Activated T-cell treated with anti-CD3 and anti-CD28 coated beads, Interleukin-2, amount 50 U/mL, for 24 hours (primary cell): ENCODE measurements around the gene COX5A.
A peak's percentile ranks its signal among the peaks of the same experiment; 100 is the strongest.
"Not testable (repeated sequence)": the region's sequence is repeated elsewhere in the genome, so short reads cannot be mapped to it uniquely, and the experiment has no call there.

Source experiments
- DNase-seq: peaks from one replicate; pipeline ENCODE4 v3.0.0-alpha.2; 2020
- H3K27ac Mint-ChIP-seq: 2 replicates; pipeline ENCODE4 v1.8.0; 2020; ENCODE audit warnings: mild to moderate bottlenecking, mixed read lengths
- H3K27me3 Mint-ChIP-seq: 2 replicates; pipeline ENCODE4 v1.8.0; 2020; ENCODE audit warnings: mixed read lengths
- H3K36me3 Mint-ChIP-seq: 2 replicates; pipeline ENCODE4 v1.8.0; 2020; ENCODE audit warnings: low read depth, mixed read lengths
- H3K4me1 Mint-ChIP-seq: 2 replicates; pipeline ENCODE4 v1.8.0; 2020; ENCODE audit warnings: low read depth, mixed read lengths
- H3K4me3 Mint-ChIP-seq: 2 replicates; pipeline ENCODE4 v1.8.0; 2020; ENCODE audit warnings: mild to moderate bottlenecking, moderate library complexity, mixed read lengths
- H3K9me3 Mint-ChIP-seq: 2 replicates; pipeline ENCODE4 v1.8.0; 2020; ENCODE audit warnings: mixed read lengths

COX5A gene

DNA sequence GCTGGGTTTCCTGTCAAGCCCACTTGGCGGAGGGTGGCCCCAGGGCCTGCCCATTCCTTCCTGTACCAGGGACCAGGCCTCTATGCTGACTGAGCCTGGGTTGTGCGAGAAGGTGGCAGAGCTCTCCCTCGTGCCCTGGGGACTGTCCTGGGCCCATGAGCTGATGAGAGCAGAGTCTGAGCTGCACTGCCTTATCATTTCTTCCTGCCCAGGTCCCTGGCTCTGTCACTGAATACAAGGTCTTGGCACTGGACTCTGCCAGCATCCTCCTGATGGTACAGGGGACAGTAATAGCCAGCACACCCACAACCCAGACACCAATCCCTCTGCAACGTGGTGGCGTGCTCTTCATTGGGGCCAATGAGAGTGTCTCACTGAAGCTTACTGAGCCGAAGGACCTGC lies 40.6 kb downstream of the COX5A start:
- no peak overlapping the region for H3K4me3 Mint-ChIP-seq
- H3K9me3 Mint-ChIP-seq: no peaks in the 10 kb centered on the region
- peaks cover 27% of the 10 kb centered on the region for H3K4me1 Mint-ChIP-seq
- H3K27ac Mint-ChIP-seq: peak overlapping the region; percentile 75
- H3K36me3 Mint-ChIP-seq: peaks cover 82% of the 10 kb centered on the region
- DNase-seq: no peak
- no peaks in the 10 kb centered on the region for H3K27me3 Mint-ChIP-seq

DNA sequence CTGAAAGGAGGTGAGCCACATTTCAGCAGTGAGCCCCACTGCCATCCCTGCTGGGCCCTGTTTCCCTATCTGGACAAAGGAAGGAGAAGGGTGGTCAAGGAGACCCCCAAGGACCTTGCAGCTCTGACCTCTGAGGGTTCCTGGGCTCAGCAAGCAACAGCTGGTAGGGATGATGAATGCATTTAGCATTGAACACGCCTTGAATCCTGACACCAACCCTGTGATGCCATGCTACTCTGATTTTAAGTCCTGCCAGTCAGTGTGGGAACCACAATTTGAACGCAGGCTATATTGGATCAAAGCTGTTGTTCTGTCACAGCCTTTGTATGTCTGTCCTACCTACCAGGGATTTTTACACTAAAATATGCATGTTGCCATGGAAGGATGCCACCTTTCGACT lies 41.6 kb downstream of the COX5A start:
- no peaks in the 10 kb centered on the region for H3K27me3 Mint-ChIP-seq
- peaks cover 30% of the 10 kb centered on the region for H3K4me1 Mint-ChIP-seq
- no peak overlapping the region for H3K4me3 Mint-ChIP-seq
- H3K36me3 Mint-ChIP-seq: peaks cover 84% of the 10 kb centered on the region
- no peak overlapping the region for H3K27ac Mint-ChIP-seq
- H3K9me3 Mint-ChIP-seq: no peaks in the 10 kb centered on the region
- DNase-seq: no peak

- DNase-seq: no peak
- peak overlapping the region; percentile 33 for H3K27ac Mint-ChIP-seq
- H3K9me3 Mint-ChIP-seq: no peaks in the 10 kb centered on the region
- H3K4me1 Mint-ChIP-seq: peaks cover 35% of the 10 kb centered on the region
- peaks cover 84% of the 10 kb centered on the region for H3K36me3 Mint-ChIP-seq
- H3K4me3 Mint-ChIP-seq: no peak overlapping the region
- H3K27me3 Mint-ChIP-seq: no peaks in the 10 kb centered on the region
Observed at GRCh38 chr15:74895830-74896229, 42.0 kb downstream of the COX5A start.

DNA sequence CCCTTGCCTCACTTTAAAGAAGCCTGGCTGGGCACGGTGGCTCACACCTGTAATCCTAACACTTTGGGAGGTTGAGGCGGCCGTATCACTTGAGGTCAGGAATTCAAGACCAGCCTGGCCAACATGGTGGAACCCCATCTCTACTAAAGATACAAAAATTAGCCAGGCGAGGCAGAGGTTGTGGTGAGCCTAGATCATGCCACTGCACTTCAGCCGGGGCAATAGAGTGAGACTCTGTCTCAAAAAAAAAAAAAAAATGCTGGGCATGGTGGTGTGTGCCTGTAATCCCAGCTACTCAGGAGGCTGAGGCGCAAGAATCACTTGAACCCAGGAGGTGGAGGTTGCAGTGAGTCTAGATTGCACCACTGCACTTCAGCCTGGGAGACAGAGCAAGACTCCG lies 43.5 kb downstream of the COX5A start:
- not testable (repeated sequence) for DNase-seq, H3K27me3 Mint-ChIP-seq, H3K27ac Mint-ChIP-seq, H3K9me3 Mint-ChIP-seq, H3K4me3 Mint-ChIP-seq
- Mint-ChIP-seq H3K4me1 (peaks cover 39% of the 10 kb centered on the region), H3K36me3 (peaks cover 79% of the 10 kb centered on the region)

GRCh38 chr15:74893627-74894026 lies 44.2 kb downstream of the COX5A start:
- DNase-seq: no peak
- Mint-ChIP-seq H3K4me1 (peaks cover 47% of the 10 kb centered on the region), H3K9me3 (no peaks in the 10 kb centered on the region), H3K27me3 (no peaks in the 10 kb centered on the region), H3K4me3 (peak overlapping the region; percentile 11), H3K27ac (peak overlapping the region; percentile 97), H3K36me3 (peaks cover 72% of the 10 kb centered on the region)

DNA sequence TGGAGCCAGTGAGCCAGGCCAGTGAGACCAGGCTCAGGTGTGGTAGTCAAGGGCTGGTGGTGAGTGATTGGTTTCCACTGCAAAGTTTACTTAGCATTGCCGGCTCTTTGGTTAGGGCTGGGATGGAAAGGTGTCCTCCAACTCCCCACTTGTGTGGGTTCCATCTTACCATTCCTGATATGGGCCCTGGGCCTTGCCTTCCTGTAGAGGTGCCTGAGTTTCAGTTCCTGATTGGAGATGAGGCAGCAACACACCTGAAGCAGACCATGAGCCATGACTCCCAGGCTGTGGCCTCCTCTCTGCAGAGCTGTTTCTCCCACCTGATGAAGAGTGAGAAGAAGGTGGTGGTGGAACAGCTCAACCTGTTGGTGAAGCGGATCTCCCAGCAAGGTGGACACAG lies 44.9 kb downstream of the COX5A start:
- H3K9me3 Mint-ChIP-seq: no peaks in the 10 kb centered on the region
- peaks cover 48% of the 10 kb centered on the region for H3K4me1 Mint-ChIP-seq
- H3K36me3 Mint-ChIP-seq: peaks cover 65% of the 10 kb centered on the region
- H3K27ac Mint-ChIP-seq: peak overlapping the region; percentile 97
- H3K4me3 Mint-ChIP-seq: no peak overlapping the region
- H3K27me3 Mint-ChIP-seq: no peaks in the 10 kb centered on the region
- DNase-seq: no peak

- Mint-ChIP-seq H3K27ac (peak overlapping the region; percentile 97), H3K4me3 (no peak overlapping the region), H3K9me3 (no peaks in the 10 kb centered on the region), H3K4me1 (peaks cover 48% of the 10 kb centered on the region), H3K27me3 (no peaks in the 10 kb centered on the region), H3K36me3 (peaks cover 59% of the 10 kb centered on the region)
- DNase-seq: no peak
Observed at GRCh38 chr15:74892313-74892712, 45.6 kb downstream of the COX5A start.

- H3K4me3 Mint-ChIP-seq: peak overlapping the region; percentile 93
- no peaks in the 10 kb centered on the region for H3K27me3 Mint-ChIP-seq
- DNase-seq: no peak
- H3K36me3 Mint-ChIP-seq: peaks cover 53% of the 10 kb centered on the region
- H3K4me1 Mint-ChIP-seq: peaks cover 48% of the 10 kb centered on the region
- H3K9me3 Mint-ChIP-seq: no peaks in the 10 kb centered on the region
- H3K27ac Mint-ChIP-seq: peak overlapping the region; percentile 97
Observed at GRCh38 chr15:74891469-74891868, 46.4 kb downstream of the COX5A start.

DNA sequence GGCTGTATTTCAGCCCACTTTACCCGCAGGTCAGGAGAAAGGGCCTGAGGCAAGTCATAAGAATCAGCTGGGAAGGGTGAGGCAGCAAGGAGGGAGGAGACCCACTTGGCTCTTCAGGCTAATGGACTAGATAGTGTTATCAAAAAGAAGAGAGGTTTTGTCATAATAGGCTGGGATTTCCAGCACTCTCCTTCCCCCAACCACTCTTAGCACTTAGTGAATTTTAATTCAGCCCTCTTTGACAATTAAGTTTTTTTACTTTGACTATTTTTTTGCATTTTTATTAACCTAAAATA lies 47.3 kb downstream of the COX5A start:
- Mint-ChIP-seq H3K9me3 (no peaks in the 10 kb centered on the region), H3K36me3 (peaks cover 44% of the 10 kb centered on the region), H3K4me3 (peak overlapping the region; percentile 93), H3K27me3 (no peaks in the 10 kb centered on the region), H3K4me1 (peaks cover 48% of the 10 kb centered on the region), H3K27ac (peak overlapping the region; percentile 97)
- DNase-seq: no peak

GRCh38 chr15:74889883-74890664 lies 47.8 kb downstream of the COX5A start, which contains the start of gene MPI:
MPI (plus strand) TSS chr15:74890042; CDS start chr15:74890074, 32 bp downstream.
- H3K36me3 Mint-ChIP-seq: peaks cover 40% of the 10 kb centered on the region
- H3K27ac Mint-ChIP-seq: peak within 1 kb of the TSS; percentile 97
- no peaks in the 10 kb centered on the region for H3K27me3 Mint-ChIP-seq
- no peaks in the 10 kb centered on the region for H3K9me3 Mint-ChIP-seq
- H3K4me1 Mint-ChIP-seq: peaks cover 48% of the 10 kb centered on the region
- DNase-seq: peak; percentile 91
- peak within 1 kb of the TSS; percentile 93 for H3K4me3 Mint-ChIP-seq

GRCh38 chr15:74889390-74889882 lies 48.4 kb downstream of the COX5A start:
- Mint-ChIP-seq H3K36me3 (peaks cover 40% of the 10 kb centered on the region), H3K9me3 (no peaks in the 10 kb centered on the region), H3K27me3 (no peaks in the 10 kb centered on the region), H3K4me3 (peak overlapping the region; percentile 93), H3K4me1 (peaks cover 48% of the 10 kb centered on the region), H3K27ac (peak overlapping the region; percentile 97)
- DNase-seq: no peak

DNA sequence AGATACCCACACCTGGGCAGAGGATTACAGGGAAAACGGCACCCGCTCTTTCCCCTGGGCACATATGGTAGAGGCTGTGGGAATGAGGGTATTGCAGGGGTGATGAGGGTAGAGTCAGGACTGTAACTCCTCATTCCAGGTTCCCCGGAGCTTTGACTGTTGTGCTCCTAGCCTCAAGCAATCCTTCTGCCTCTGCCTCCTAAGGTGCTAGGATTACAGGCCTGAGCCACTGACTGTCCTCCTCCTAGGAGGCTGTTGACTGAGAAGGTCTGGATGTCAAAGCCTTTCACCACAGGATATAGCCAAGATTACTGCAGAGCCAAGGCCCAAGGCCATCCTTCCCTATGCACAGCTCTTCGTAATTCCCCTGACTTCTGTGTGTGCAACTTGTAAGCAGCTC lies 49.2 kb downstream of the COX5A start:
- no peak for DNase-seq
- Mint-ChIP-seq H3K9me3 (no peaks in the 10 kb centered on the region), H3K36me3 (peaks cover 39% of the 10 kb centered on the region), H3K27ac (peak overlapping the region; percentile 97), H3K4me3 (peak overlapping the region; percentile 93), H3K4me1 (peaks cover 47% of the 10 kb centered on the region), H3K27me3 (no peaks in the 10 kb centered on the region)

GRCh38 chr15:74887537-74888193 lies 50.2 kb downstream of the COX5A start:
- not testable (repeated sequence) for H3K4me3 Mint-ChIP-seq, H3K27me3 Mint-ChIP-seq
- peaks cover 28% of the 10 kb centered on the region for H3K36me3 Mint-ChIP-seq

DNA sequence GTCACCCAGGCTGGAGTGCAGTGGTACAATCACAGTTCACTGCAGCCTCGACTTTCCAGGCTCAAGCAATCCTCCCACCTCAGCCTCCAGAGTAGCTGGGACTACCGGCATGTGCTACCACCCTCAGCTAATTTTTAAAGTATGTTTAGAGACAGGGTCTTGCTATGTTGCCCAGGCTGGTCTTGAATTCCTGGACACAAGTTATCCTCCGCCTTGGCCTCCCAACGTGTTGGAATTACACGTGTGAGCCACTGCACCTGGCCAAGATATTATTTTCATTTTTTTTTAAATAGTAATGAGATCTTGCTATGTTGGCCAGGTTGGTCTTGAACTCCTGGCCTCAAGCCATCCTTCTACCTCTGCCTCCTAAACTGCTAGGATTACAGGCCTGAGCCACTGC lies 52.4 kb downstream of the COX5A start:
- H3K27me3 Mint-ChIP-seq: no peaks in the 10 kb centered on the region
- no peaks in the 10 kb centered on the region for H3K9me3 Mint-ChIP-seq
- no peak overlapping the region for H3K27ac Mint-ChIP-seq
- peaks cover 14% of the 10 kb centered on the region for H3K4me1 Mint-ChIP-seq
- no peak overlapping the region for H3K4me3 Mint-ChIP-seq
- H3K36me3 Mint-ChIP-seq: peaks cover 6% of the 10 kb centered on the region
- DNase-seq: no peak

More at GRCh38 chr15:74887537-74888193, 50.2 kb downstream of the COX5A start:
- H3K4me1 Mint-ChIP-seq: peaks cover 36% of the 10 kb centered on the region
- not testable (repeated sequence) for H3K9me3 Mint-ChIP-seq, DNase-seq, H3K27ac Mint-ChIP-seq
